ENCODE results near the gene AIM2. TPM values are rescaled to one million over a fixed set of nuclear protein-coding genes. Genes with fewer than 3 reads are reported as not detected.

Gene AIM2
- polyA plus RNA-seq, 3 donors, result 6.1 to 9.8 (median 9.0) TPM

GRCh38 chr1:159014003-159014571, 62.5 kb downstream of the AIM2 start:
- Histone ChIP-seq H3K36me3 (replicated peaks in 1 of 2; ENCODE audit: control insufficient read depth in 1 of 2, insufficient read depth in 2 of 2, low read length in 2 of 2) (peaks cover 31 to 34% of the 10 kb centered on the region in 2 donors), H3K27me3 (ENCODE audit: control insufficient read depth in 2 of 2, insufficient read depth in 2 of 2, low read length in 2 of 2) (no peaks in the 10 kb centered on the region), H3K79me2 (ENCODE audit: insufficient read depth, low read length) (peaks cover 86% of the 10 kb centered on the region), H3K27ac (ENCODE audit: low read depth in 1 of 2, low read length in 2 of 2) (peak overlapping the region in 1 of 2 donors; percentile 83), H3K4me2 (replicated peaks; ENCODE audit: extremely low read depth, low read length, poor library complexity, severe bottlenecking) (peak overlapping the region; percentile 93), H3K9ac (ENCODE audit: insufficient read depth, low read length, poor library complexity, severe bottlenecking) (no peak overlapping the region), H3K4me1 (ENCODE audit: control insufficient read depth in 1 of 2, insufficient read depth in 2 of 2, low read length in 2 of 2) (peaks cover 47 to 62% of the 10 kb centered on the region in 2 donors), H3K4me3 (replicated peaks in 1 of 3; ENCODE audit: low read depth in 2 of 3, low read length in 3 of 3) (peak overlapping the region in 2 of 3 experiments; percentile 29 to 95), H3K9me3 (replicated peaks in 1 of 2; ENCODE audit: control insufficient read depth in 1 of 2, insufficient read depth in 1 of 2, low read length in 2 of 2) (no peaks in the 10 kb centered on the region), H2AFZ (ENCODE audit: insufficient read depth, low read depth, low read length, poor library complexity, severe bottlenecking) (no peak overlapping the region), H4K20me1 (ENCODE audit: insufficient read depth, low read length) (peaks cover 60% of the 10 kb centered on the region)
- WGBS (ENCODE audit: insufficient coverage), result 100% methylated on average over 2 of the region's 3 CpGs
- H3K27me3 Mint-ChIP-seq (ENCODE audit: low read depth in 3 of 3), result no peaks in the 10 kb centered on the region
- DNase-seq, result peak in 1 of 3 donors; percentile 20
- TF ChIP-seq CTCF (IDR thresholded peaks at IDR 0.05), result no peak
- H3K27ac Mint-ChIP-seq, result peak overlapping the region; percentile 3 to 89 (median 51)
- peak overlapping the region; percentile 67 to 83 for H3K4me3 Mint-ChIP-seq
- intact Hi-C loops (cut with micrococcal nuclease), result loop anchor here (5.0 kb wide), 2 partner anchors 58 to 182 kb away; partner anchors contain the start of gene MNDA (in 1 of the 2)
- peaks cover 47 to 52% of the 10 kb centered on the region in 2 donors for H3K36me3 Mint-ChIP-seq
- H3K9me3 Mint-ChIP-seq, result no peaks in the 10 kb centered on the region
- peaks cover 61% of the 10 kb centered on the region for H3K4me1 Mint-ChIP-seq

- Histone ChIP-seq H3K27me3 (ENCODE audit: control insufficient read depth in 2 of 2, insufficient read depth in 2 of 2, low read length in 2 of 2) (no peaks in the 10 kb centered on the region), H3K9ac (ENCODE audit: insufficient read depth, low read length, poor library complexity, severe bottlenecking) (peak overlapping the region; percentile 53), H4K20me1 (ENCODE audit: insufficient read depth, low read length) (peaks cover 44% of the 10 kb centered on the region), H3K4me3 (replicated peaks in 1 of 3; ENCODE audit: low read depth in 2 of 3, low read length in 3 of 3) (peak overlapping the region; percentile 90 to 99 (median 95)), H3K79me2 (ENCODE audit: insufficient read depth, low read length) (peaks cover 82% of the 10 kb centered on the region), H3K4me2 (replicated peaks; ENCODE audit: extremely low read depth, low read length, poor library complexity, severe bottlenecking) (peak overlapping the region; percentile 93), H3K36me3 (replicated peaks in 1 of 2; ENCODE audit: control insufficient read depth in 1 of 2, insufficient read depth in 2 of 2, low read length in 2 of 2) (peaks cover 15 to 18% of the 10 kb centered on the region in 2 donors), H3K9me3 (replicated peaks in 1 of 2; ENCODE audit: control insufficient read depth in 1 of 2, insufficient read depth in 1 of 2, low read length in 2 of 2) (no peaks in the 10 kb centered on the region), H2AFZ (ENCODE audit: insufficient read depth, low read depth, low read length, poor library complexity, severe bottlenecking) (peak overlapping the region; percentile 12), H3K27ac (ENCODE audit: low read depth in 1 of 2, low read length in 2 of 2) (peak overlapping the region; percentile 1 to 83), H3K4me1 (ENCODE audit: control insufficient read depth in 1 of 2, insufficient read depth in 2 of 2, low read length in 2 of 2) (peaks cover 60 to 78% of the 10 kb centered on the region in 2 donors)
- Mint-ChIP-seq H3K4me1 (peaks cover 70% of the 10 kb centered on the region), H3K27ac (peak overlapping the region; percentile 87 to 95 (median 92)), H3K27me3 (ENCODE audit: low read depth in 3 of 3) (peaks cover 0 to 1% (median 0%) of the 10 kb centered on the region in 3 donors), H3K36me3 (peaks cover 33 to 36% of the 10 kb centered on the region in 2 donors), H3K4me3 (peak overlapping the region; percentile 83 to 95), H3K9me3 (no peaks in the 10 kb centered on the region)
- peak in 2 of 3 donors; percentile 23 to 35 for DNase-seq
- intact Hi-C loops (cut with micrococcal nuclease), result loop anchor here (5.0 kb wide), 2 partner anchors 60 to 180 kb away; partner anchors contain the start of gene MNDA (in 1 of the 2)
- no CpG with 5 or more reads among the region's 6 CpGs for WGBS (ENCODE audit: insufficient coverage)
- no peak for TF ChIP-seq CTCF (IDR thresholded peaks at IDR 0.05)
Observed at GRCh38 chr1:159012495-159012894, 64.1 kb downstream of the AIM2 start.

Other genes starting within 250 kb of the AIM2 start
- 1,000 to 10,000 TPM in 2 of 3 donors, 100 to 1,000 TPM in 1; 365 to 1,917 (median 1,418) TPM for gene MNDA, start 245.4 kb downstream of the AIM2 start, polyA plus RNA-seq
- under 1 TPM in 2 of 3 donors, not detected in 1; 0.15 to 0.44 TPM for gene PYHIN1, start 145.2 kb downstream of the AIM2 start, polyA plus RNA-seq
- 10 to 100 TPM; 64.8 to 99.7 (median 80.1) TPM for gene IFI16, start 66.9 kb downstream of the AIM2 start, polyA plus RNA-seq
- not detected for gene CADM3, start 94.8 kb upstream of the AIM2 start, polyA plus RNA-seq
- gene ACKR1, start 128.1 kb upstream of the AIM2 start, polyA plus RNA-seq, result under 1 TPM in 1 of 3 donors, not detected in 2; 0.14 TPM
- gene FCER1A, start 225.6 kb upstream of the AIM2 start, polyA plus RNA-seq, result 10 to 100 TPM in 2 of 3 donors, 1 to 10 TPM in 1; 8.4 to 29.6 (median 11.8) TPM

All from CD14-positive monocyte (primary cell).